ENCODE data around the gene FFAR4.

FFAR4 gene

DNA sequence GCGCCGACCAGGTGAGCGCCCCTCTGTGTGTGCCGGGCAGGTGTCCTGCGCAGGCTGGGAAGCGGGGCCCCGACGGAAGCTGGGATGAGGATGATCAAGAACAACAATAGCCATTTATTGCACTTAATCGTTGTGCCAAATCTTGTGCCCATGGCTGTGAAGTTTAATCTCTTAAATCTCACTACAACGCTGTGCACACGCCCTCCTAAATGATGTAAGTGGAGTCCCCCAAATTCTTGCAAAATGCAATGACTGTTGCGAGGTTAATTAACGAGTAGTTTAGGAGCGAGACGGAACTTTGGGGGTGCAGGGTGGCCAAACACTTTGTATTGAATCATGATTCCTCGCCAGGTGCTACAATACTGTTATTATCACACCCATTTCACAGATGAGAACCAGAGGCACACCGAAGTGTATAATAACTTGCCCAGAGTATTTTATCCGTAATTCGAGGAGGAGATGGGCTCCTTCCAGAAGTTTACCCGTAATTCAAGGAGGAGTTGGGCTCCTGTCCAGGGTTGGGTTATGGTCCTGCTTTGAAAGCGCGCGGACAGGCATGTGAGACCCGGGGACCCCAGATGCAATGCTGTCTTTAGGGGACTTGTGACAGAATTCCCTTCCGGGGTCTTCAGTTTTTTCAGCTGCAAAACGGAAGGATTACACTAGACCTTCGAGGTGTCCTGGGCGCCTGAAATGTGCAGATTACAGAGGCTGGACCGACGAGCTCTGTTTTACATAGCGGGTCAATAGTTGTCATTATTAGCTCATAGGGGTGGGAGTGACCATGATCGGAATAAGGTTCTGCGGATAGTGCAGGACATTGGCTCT lies 1.0 kb downstream of the FFAR4 start:
- Histone ChIP-seq H3K4me3 (replicated peaks; ENCODE audit: insufficient read depth, low read length) (peak overlapping the region; percentile 51), H3K27me3 (ENCODE audit: insufficient read depth, poor library complexity, severe bottlenecking) (no peaks in the 10 kb centered on the region), H3K27ac (replicated peaks) (no peak overlapping the region)
- TF ChIP-seq REST (IDR thresholded peaks at IDR 0.05; ENCODE audit: insufficient replicate concordance, low read depth) (no peak), SPI1 (IDR thresholded peaks at IDR 0.05; ENCODE audit: borderline replicate concordance, low read depth) (no peak), GABPA (IDR thresholded peaks at IDR 0.05; ENCODE audit: low read depth) (no peak)
- DNase-seq (ENCODE audit: low read depth in 1 of 2, low spot score in 1 of 2), result no peak

GRCh38 chr10:93568105-93568390 lies 1.6 kb downstream of the FFAR4 start:
- H3K27me3 ChIP-seq (ENCODE audit: insufficient read depth, poor library complexity, severe bottlenecking), result no peaks in the 10 kb centered on the region
- H3K27ac ChIP-seq (replicated peaks), result no peak overlapping the region
- DNase-seq (ENCODE audit: low read depth in 1 of 2, low spot score in 1 of 2), result no peak
- TF ChIP-seq CTCF (IDR thresholded peaks at IDR 0.05; ENCODE audit: insufficient read depth, low read length) (no peak), POLR2AphosphoS5 (IDR thresholded peaks at IDR 0.05; ENCODE audit: low read depth) (no peak), GABPA (IDR thresholded peaks at IDR 0.05; ENCODE audit: low read depth) (no peak), REST (IDR thresholded peaks at IDR 0.05; ENCODE audit: insufficient replicate concordance, low read depth) (no peak), SPI1 (IDR thresholded peaks at IDR 0.05; ENCODE audit: borderline replicate concordance, low read depth) (no peak)
- H3K4me3 ChIP-seq (replicated peaks; ENCODE audit: insufficient read depth, low read length), result no peak overlapping the region

GRCh38 chr10:93570383-93570782 lies 3.9 kb downstream of the FFAR4 start:
- H3K27me3 ChIP-seq (ENCODE audit: insufficient read depth, poor library complexity, severe bottlenecking), result no peaks in the 10 kb centered on the region
- H3K27ac ChIP-seq (replicated peaks), result no peak overlapping the region
- no peak for DNase-seq (ENCODE audit: low read depth in 1 of 2, low spot score in 1 of 2)
- H3K4me3 ChIP-seq (replicated peaks; ENCODE audit: insufficient read depth, low read length), result no peak overlapping the region
- TF ChIP-seq SPI1 (IDR thresholded peaks at IDR 0.05; ENCODE audit: borderline replicate concordance, low read depth), result no peak
- TF ChIP-seq GABPA (IDR thresholded peaks at IDR 0.05; ENCODE audit: low read depth), result no peak
- no peak for TF ChIP-seq REST (IDR thresholded peaks at IDR 0.05; ENCODE audit: insufficient replicate concordance, low read depth)
- no peak for TF ChIP-seq POLR2AphosphoS5 (IDR thresholded peaks at IDR 0.05; ENCODE audit: low read depth)
- TF ChIP-seq CTCF (IDR thresholded peaks at IDR 0.05; ENCODE audit: insufficient read depth, low read length), result no peak
